ENCODE measurements around the gene CDH13.

DNA sequence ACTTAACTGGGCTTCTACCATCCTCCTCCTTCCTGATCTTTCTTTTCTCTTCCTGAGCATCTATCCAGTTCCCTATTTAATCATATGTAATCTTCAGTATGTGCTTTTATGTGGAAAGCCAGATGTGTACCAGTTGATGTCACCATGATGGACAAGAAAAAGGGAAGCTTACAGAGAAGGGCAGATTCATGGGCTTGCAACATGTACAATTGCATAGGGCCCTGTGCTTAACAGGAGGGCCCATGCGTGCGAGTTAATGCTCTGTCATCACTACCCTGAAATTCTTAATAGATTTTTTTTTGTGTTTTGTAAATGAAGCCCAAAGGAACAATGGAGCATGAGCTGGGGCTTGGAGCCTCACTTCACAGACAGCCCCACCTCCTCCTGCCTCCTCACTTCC, 124.3 kb downstream of the CDH13 start:
- TF ChIP-seq, protein P1, sequence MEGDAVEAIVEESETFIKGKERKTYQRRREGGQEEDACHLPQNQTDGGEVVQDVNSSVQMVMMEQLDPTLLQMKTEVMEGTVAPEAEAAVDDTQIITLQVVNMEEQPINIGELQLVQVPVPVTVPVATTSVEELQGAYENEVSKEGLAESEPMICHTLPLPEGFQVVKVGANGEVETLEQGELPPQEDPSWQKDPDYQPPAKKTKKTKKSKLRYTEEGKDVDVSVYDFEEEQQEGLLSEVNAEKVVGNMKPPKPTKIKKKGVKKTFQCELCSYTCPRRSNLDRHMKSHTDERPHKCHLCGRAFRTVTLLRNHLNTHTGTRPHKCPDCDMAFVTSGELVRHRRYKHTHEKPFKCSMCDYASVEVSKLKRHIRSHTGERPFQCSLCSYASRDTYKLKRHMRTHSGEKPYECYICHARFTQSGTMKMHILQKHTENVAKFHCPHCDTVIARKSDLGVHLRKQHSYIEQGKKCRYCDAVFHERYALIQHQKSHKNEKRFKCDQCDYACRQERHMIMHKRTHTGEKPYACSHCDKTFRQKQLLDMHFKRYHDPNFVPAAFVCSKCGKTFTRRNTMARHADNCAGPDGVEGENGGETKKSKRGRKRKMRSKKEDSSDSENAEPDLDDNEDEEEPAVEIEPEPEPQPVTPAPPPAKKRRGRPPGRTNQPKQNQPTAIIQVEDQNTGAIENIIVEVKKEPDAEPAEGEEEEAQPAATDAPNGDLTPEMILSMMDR (IDR thresholded peaks at IDR 0.05; ENCODE audit: control extremely low read depth in 1 of 3, insufficient read depth in 1 of 3, low read depth in 1 of 3, low read length in 3 of 3): no peak
- TF ChIP-seq KDM4A (IDR thresholded peaks at IDR 0.05; ENCODE audit: low read depth, low read length, severe bottlenecking) (no peak), EZH2 (IDR thresholded peaks at IDR 0.05; ENCODE audit: low read depth, low read length, severe bottlenecking) (no peak), POLR2AphosphoS5 (IDR thresholded peaks at IDR 0.05; ENCODE audit: low read depth, low read length) (no peak), CREB1 (IDR thresholded peaks at IDR 0.05) (no peak), POLR2A (IDR thresholded peaks at IDR 0.05; ENCODE audit: control extremely low read depth in 1 of 2, low read depth in 2 of 2, low read length in 2 of 2) (no peak), YY1 (IDR thresholded peaks at IDR 0.05; ENCODE audit: low read depth, low read length) (no peak), KDM1A (IDR thresholded peaks at IDR 0.05; ENCODE audit: borderline replicate concordance, low read length) (no peak), TAF1 (IDR thresholded peaks at IDR 0.05; ENCODE audit: low read depth, low read length) (no peak)
- TF ChIP-seq, protein P2, sequence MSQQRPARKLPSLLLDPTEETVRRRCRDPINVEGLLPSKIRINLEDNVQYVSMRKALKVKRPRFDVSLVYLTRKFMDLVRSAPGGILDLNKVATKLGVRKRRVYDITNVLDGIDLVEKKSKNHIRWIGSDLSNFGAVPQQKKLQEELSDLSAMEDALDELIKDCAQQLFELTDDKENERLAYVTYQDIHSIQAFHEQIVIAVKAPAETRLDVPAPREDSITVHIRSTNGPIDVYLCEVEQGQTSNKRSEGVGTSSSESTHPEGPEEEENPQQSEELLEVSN (IDR thresholded peaks at IDR 0.05): no peak
